H9 (cell line): ENCODE results near the gene MLC1. TPM values are rescaled to one million over a fixed set of nuclear protein-coding genes. Genes with fewer than 3 reads are reported as not detected.

Experiments used
- DNase-seq: peaks from one replicate; pipeline ENCODE4 v3.0.0-alpha.2; 2017
- H2AFZ ChIP-seq: one replicate; pipeline ENCODE4 v1.6.1; 2013; ENCODE audit warnings: mild to moderate bottlenecking, low read length, control low read depth, moderate library complexity
- H2AK5ac ChIP-seq: 2 replicates; pipeline ENCODE4 v1.6.1; 2013; ENCODE audit warnings: low read length, control low read depth, mixed read lengths; ENCODE audit not compliant: insufficient read length
- H2BK120ac ChIP-seq: one replicate; pipeline ENCODE4 v1.6.1; 2013; ENCODE audit warnings: low read depth, mild to moderate bottlenecking, low read length, control low read depth, inconsistent platforms; ENCODE audit not compliant: poor library complexity, severe bottlenecking
- H2BK12ac ChIP-seq: 2 replicates; pipeline ENCODE4 v1.6.1; 2013; ENCODE audit warnings: low read length, control low read depth, mixed read lengths, low read depth; ENCODE audit not compliant: insufficient read length
- H2BK15ac ChIP-seq: 2 replicates; pipeline ENCODE4 v1.6.1; 2013; ENCODE audit warnings: low read depth, low read length, control low read depth
- H2BK20ac ChIP-seq: one replicate; pipeline ENCODE4 v1.6.1; 2013; ENCODE audit warnings: low read depth, mild to moderate bottlenecking, low read length, control low read depth, inconsistent platforms; ENCODE audit not compliant: poor library complexity, severe bottlenecking
- H2BK5ac ChIP-seq: 2 replicates; pipeline ENCODE4 v1.6.1; 2013; ENCODE audit warnings: low read length, control low read depth, mixed read lengths; ENCODE audit not compliant: insufficient read length
- H3K14ac ChIP-seq: 2 replicates; pipeline ENCODE4 v1.6.1; 2013; ENCODE audit warnings: low read length, control low read depth; ENCODE audit not compliant: insufficient read depth
- H3K18ac ChIP-seq: 2 replicates; pipeline ENCODE4 v1.6.1; 2013; ENCODE audit warnings: low read depth, mild to moderate bottlenecking, mixed read lengths, low read length, control low read depth; ENCODE audit not compliant: insufficient read length
- H3K23ac ChIP-seq: 2 replicates; pipeline ENCODE4 v1.6.1; 2013; ENCODE audit warnings: low read length, control low read depth, mixed read lengths, low read depth; ENCODE audit not compliant: insufficient read length
- H3K23me2 ChIP-seq: 2 replicates; pipeline ENCODE4 v1.6.1; 2013; ENCODE audit warnings: low read depth, mild to moderate bottlenecking, mixed read lengths, low read length, control low read depth; ENCODE audit not compliant: insufficient read length, poor library complexity, severe bottlenecking
- H3K27ac ChIP-seq: 2 replicates; pipeline ENCODE4 v1.5.1; 2013; ENCODE audit warnings: low read length, control low read depth, mixed read lengths, low read depth; ENCODE audit not compliant: insufficient read length
- H3K27me3 ChIP-seq: 2 replicates; pipeline ENCODE4 v1.6.1; 2013; ENCODE audit warnings: low read length, control low read depth, inconsistent platforms; ENCODE audit not compliant: insufficient read depth
- H3K4ac ChIP-seq: 2 replicates; pipeline ENCODE4 v1.6.1; 2013; ENCODE audit warnings: low read depth, mild to moderate bottlenecking, control low read depth, inconsistent platforms, low read length, moderate library complexity
- H3K4me1 ChIP-seq: 2 replicates; pipeline ENCODE4 v1.6.1; 2013; ENCODE audit warnings: low read length, control low read depth, inconsistent platforms; ENCODE audit not compliant: insufficient read depth
- H3K4me2 ChIP-seq: 2 replicates; pipeline ENCODE4 v1.6.1; 2013; ENCODE audit warnings: low read length, control low read depth, mixed read lengths; ENCODE audit not compliant: insufficient read length, insufficient read depth
- H3K56ac ChIP-seq: 2 replicates; pipeline ENCODE4 v1.6.1; 2013; ENCODE audit warnings: low read depth, mild to moderate bottlenecking, mixed read lengths, low read length, control low read depth; ENCODE audit not compliant: insufficient read length
- H3K79me1 ChIP-seq: 2 replicates; pipeline ENCODE4 v1.6.1; 2013; ENCODE audit warnings: low read depth, mild to moderate bottlenecking, moderate library complexity, low read length, control low read depth, inconsistent platforms; ENCODE audit not compliant: insufficient read depth, poor library complexity, severe bottlenecking
- H3K79me2 ChIP-seq: 2 replicates; pipeline ENCODE4 v1.6.1; 2013; ENCODE audit warnings: low read length, control low read depth, inconsistent platforms; ENCODE audit not compliant: insufficient read depth
- H3K9ac ChIP-seq: 2 replicates; pipeline ENCODE4 v1.6.1; 2013; ENCODE audit warnings: low read length, control low read depth, mixed read lengths; ENCODE audit not compliant: insufficient read length; ENCODE audit errors: extremely low read depth
- H3K9me3 ChIP-seq: one replicate; pipeline ENCODE4 v1.6.1; 2013; ENCODE audit warnings: low read depth, low read length, inconsistent platforms; ENCODE audit not compliant: control insufficient read depth
- H3T11ph ChIP-seq: one replicate; pipeline ENCODE4 v1.6.1; 2013; ENCODE audit warnings: mild to moderate bottlenecking, low read length, control low read depth, inconsistent platforms
- H4K20me1 ChIP-seq: one replicate; pipeline ENCODE4 v1.6.1; 2013; ENCODE audit not compliant: control insufficient read depth, insufficient read length, insufficient read depth
- H4K5ac ChIP-seq: 2 replicates; pipeline ENCODE4 v1.6.1; 2013; ENCODE audit warnings: low read depth, mild to moderate bottlenecking, mixed read lengths, low read length, control low read depth; ENCODE audit not compliant: insufficient read length
- H4K8ac ChIP-seq: replicated peaks from 2 replicates; pipeline ENCODE4 v1.6.1; 2013; ENCODE audit warnings: low read length, control low read depth, mixed read lengths, low read depth; ENCODE audit not compliant: insufficient read length
- H4K91ac ChIP-seq: 2 replicates; pipeline ENCODE4 v1.6.1; 2013; ENCODE audit warnings: low read depth, mild to moderate bottlenecking, moderate library complexity, mixed read lengths, low read length, control low read depth; ENCODE audit not compliant: insufficient read length
- H3K27ac Mint-ChIP-seq, 3 experiments: 2 replicates in 2 of 3; 3 replicates in 1 of 3; pipeline ENCODE4 v1.8.0; 2020 to 2021; ENCODE audit warnings: mixed read lengths in 3 of 3, mild to moderate bottlenecking in 1 of 3, moderate library complexity in 1 of 3
- H3K27me3 Mint-ChIP-seq: 2 replicates; pipeline ENCODE4 v1.8.0; 2021; ENCODE audit warnings: low read depth, mild to moderate bottlenecking, moderate library complexity, mixed read lengths
- H3K36me3 Mint-ChIP-seq, 3 experiments: 2 replicates in 2 of 3; 3 replicates in 1 of 3; pipeline ENCODE4 v1.8.0; 2020 to 2021; ENCODE audit warnings: low read depth in 3 of 3, mixed read lengths in 3 of 3; ENCODE audit not compliant: insufficient read depth in 1 of 3
- H3K4me1 Mint-ChIP-seq, 2 experiments: 2 replicates each; pipeline ENCODE4 v1.8.0; 2020; ENCODE audit warnings: mixed read lengths in 2 of 2
- H3K4me3 Mint-ChIP-seq, 2 experiments: 2 replicates in 1 of 2; 3 replicates in 1 of 2; pipeline ENCODE4 v1.8.0; 2020 to 2021; ENCODE audit warnings: mild to moderate bottlenecking in 2 of 2, mixed read lengths in 2 of 2, moderate library complexity in 1 of 2
- H3K9me3 Mint-ChIP-seq, 2 experiments: 2 replicates in 1 of 2; 3 replicates in 1 of 2; pipeline ENCODE4 v1.8.0; 2020; ENCODE audit warnings: mild to moderate bottlenecking in 2 of 2, mixed read lengths in 2 of 2, moderate library complexity in 1 of 2
- CTCF ChIP-seq: fragments of 200-600 bp; sonication (generic); conservative IDR thresholded peaks from 3 replicates; pipeline ENCODE4 v1.8.0; 2021; ENCODE audit warnings: antibody characterized with exemption, mild to moderate bottlenecking
- WGBS: extraction: QIAGEN DNeasy Blood & Tissue Kit; methylation state at CpG from one replicate; pipeline ENCODE4 v1.1.7; 2013; ENCODE audit warnings: missing lambda C conversion rate, low lambda C conversion rate, mixed read lengths; ENCODE audit not compliant: insufficient read length; ENCODE audit errors: extremely low coverage; 5-methylcytosine and 5-hydroxymethylcytosine counted together
- total RNA-seq: library from RNA; stranded (reverse); gene quantifications from 2 replicates; pipeline ENCODE4 v1.2.1, GENCODE V29; 2021

The MLC1 gene
- total RNA-seq, 1 experiment from 2014 or later, result not detected

- no peak overlapping the region for H4K91ac ChIP-seq
- H2BK120ac ChIP-seq, result no peak overlapping the region
- no peak overlapping the region for H4K8ac ChIP-seq
- no peak overlapping the region for H3K23ac ChIP-seq
- no peak overlapping the region for H3K9ac ChIP-seq
- H3K9me3 ChIP-seq, result no peaks in the 10 kb centered on the region
- H2BK20ac ChIP-seq, result no peak overlapping the region
- no peaks in the 10 kb centered on the region for H3K79me1 ChIP-seq
- no peak overlapping the region for H3K56ac ChIP-seq
- Mint-ChIP-seq H3K36me3 (no peaks in the 10 kb centered on the region; a peak in 1 of 7 replicates), H3K27me3 (peaks cover 14% of the 10 kb centered on the region), H3K27ac (no peak overlapping the region), H3K9me3 (peaks cover 3 to 7% of the 10 kb centered on the region in 2 experiments; a peak in 3 of 5 replicates), H3K4me1 (no peaks in the 10 kb centered on the region), H3K4me3 (no peak overlapping the region)
- no peaks in the 10 kb centered on the region for H3K4me1 ChIP-seq
- H2AK5ac ChIP-seq, result no peak overlapping the region
- no peak overlapping the region for H2BK12ac ChIP-seq
- no peak overlapping the region for H3K14ac ChIP-seq
- no peak overlapping the region for H3K27ac ChIP-seq
- H4K5ac ChIP-seq, result no peak overlapping the region
- no peak for DNase-seq
- H3K4ac ChIP-seq, result no peak overlapping the region
- H3K4me2 ChIP-seq, result no peak overlapping the region
- no peak overlapping the region for H3K18ac ChIP-seq
- no CpG with 5 or more reads among the region's 17 CpGs for WGBS
- no peak overlapping the region for H3T11ph ChIP-seq
- H3K79me2 ChIP-seq, result no peaks in the 10 kb centered on the region
- H2BK15ac ChIP-seq, result no peak overlapping the region
- no peaks in the 10 kb centered on the region for H3K27me3 ChIP-seq
- H4K20me1 ChIP-seq, result no peaks in the 10 kb centered on the region
- no peak overlapping the region for H2BK5ac ChIP-seq
- H3K23me2 ChIP-seq, result no peaks in the 10 kb centered on the region
- no peak for TF ChIP-seq CTCF
- H2AFZ ChIP-seq, result no peak overlapping the region
Observed at GRCh38 chr22:50048836-50049235, 36.4 kb downstream of the MLC1 start.
